GM13977 (cell line): Measurements from ENCODE around the gene MTHFD1L.
"Not testable (repeated sequence)": the region's sequence is repeated elsewhere in the genome, so short reads cannot be mapped to it uniquely, and the experiment has no call there.

Source experiments
- DNase-seq: peaks from one replicate; pipeline ENCODE4 v3.0.0; 2012; ENCODE audit warnings: low spot score
- in situ Hi-C: fragments of 300-500 bp; cut with MboI; formaldehyde crosslinking; loops from one replicate; pipeline ENCODE4 v1.12.0; 2022; ENCODE audit warnings: low sequenced_read_pairs, low pct_unique_long_range_greater_than_20kb, mixed read lengths, inconsistent platforms; ENCODE audit not compliant: unreplicated experiment
- TF ChIP-seq, protein P1 (sequence below): IDR thresholded peaks from 2 replicates; pipeline ENCODE4 v1.5.1; 2012; ENCODE audit warnings: mild to moderate bottlenecking, control low read depth; ENCODE audit not compliant: insufficient read depth; ENCODE audit errors: extremely low read depth, missing control alignments

The MTHFD1L gene

DNA sequence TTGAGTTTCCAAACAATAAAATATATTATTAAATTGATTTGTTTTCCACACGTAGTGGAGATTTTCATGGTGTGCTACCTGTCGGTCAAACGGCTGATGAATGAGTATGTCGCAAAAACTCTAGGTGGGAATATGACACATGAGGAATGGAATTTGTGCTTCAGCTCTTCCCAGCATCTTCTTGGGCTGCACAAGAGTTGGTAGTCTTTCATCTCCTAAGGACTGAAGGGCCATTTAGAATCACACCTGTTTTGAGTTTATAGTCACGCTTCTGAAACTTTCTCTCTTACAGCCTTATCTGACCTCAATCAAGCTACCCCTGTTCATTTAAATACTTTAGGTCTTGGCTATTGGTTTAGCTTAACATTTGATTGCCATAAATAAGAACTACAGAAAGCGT is 216.6 kb downstream of the MTHFD1L start:
- TF ChIP-seq, protein P1, sequence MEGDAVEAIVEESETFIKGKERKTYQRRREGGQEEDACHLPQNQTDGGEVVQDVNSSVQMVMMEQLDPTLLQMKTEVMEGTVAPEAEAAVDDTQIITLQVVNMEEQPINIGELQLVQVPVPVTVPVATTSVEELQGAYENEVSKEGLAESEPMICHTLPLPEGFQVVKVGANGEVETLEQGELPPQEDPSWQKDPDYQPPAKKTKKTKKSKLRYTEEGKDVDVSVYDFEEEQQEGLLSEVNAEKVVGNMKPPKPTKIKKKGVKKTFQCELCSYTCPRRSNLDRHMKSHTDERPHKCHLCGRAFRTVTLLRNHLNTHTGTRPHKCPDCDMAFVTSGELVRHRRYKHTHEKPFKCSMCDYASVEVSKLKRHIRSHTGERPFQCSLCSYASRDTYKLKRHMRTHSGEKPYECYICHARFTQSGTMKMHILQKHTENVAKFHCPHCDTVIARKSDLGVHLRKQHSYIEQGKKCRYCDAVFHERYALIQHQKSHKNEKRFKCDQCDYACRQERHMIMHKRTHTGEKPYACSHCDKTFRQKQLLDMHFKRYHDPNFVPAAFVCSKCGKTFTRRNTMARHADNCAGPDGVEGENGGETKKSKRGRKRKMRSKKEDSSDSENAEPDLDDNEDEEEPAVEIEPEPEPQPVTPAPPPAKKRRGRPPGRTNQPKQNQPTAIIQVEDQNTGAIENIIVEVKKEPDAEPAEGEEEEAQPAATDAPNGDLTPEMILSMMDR, result no peak
- in situ Hi-C loops, result no loop called here
- no peak for DNase-seq

DNA sequence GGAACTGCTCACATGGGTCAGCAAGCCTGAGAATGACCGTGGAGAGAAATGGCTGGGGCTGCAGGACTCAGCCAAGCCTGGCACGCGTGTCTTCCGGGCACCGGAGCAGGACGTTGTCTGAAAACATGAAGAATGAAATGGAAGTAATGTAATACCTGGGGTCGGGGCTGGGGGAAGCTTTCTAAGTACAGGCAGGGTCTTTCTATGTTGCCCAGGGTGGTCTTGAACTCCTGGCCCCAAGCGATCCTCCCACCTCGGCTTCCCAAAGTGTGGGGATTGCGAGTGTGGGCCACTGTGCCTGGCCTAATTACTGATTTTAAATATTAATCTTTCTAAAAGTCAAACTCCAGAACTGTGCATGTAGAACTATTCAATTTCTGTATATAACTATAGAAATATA is 218.8 kb downstream of the MTHFD1L start:
- TF ChIP-seq, protein P1, result no peak
- DNase-seq, result no peak
- in situ Hi-C loops, result no loop called here

DNA sequence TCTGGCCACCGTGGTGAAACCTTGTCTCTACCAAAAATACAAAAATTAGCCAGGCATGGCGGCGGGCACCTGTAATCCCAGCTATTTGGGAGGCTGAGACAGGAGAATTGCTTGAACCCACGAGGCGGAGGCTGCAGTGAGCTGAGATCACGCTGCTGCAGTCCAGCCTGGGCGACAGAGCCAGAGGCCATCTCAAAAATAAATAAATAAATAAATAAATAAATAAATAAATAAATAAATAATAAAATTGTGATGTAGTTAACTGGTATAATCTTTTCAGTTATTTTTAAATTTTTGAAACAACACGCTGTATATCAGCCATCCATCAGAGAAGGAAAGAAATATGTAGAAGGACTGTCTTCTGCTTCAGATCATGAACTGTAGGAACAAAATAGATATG is 221.6 kb downstream of the MTHFD1L start:
- in situ Hi-C loops, DNase-seq: not testable (repeated sequence)

DNA sequence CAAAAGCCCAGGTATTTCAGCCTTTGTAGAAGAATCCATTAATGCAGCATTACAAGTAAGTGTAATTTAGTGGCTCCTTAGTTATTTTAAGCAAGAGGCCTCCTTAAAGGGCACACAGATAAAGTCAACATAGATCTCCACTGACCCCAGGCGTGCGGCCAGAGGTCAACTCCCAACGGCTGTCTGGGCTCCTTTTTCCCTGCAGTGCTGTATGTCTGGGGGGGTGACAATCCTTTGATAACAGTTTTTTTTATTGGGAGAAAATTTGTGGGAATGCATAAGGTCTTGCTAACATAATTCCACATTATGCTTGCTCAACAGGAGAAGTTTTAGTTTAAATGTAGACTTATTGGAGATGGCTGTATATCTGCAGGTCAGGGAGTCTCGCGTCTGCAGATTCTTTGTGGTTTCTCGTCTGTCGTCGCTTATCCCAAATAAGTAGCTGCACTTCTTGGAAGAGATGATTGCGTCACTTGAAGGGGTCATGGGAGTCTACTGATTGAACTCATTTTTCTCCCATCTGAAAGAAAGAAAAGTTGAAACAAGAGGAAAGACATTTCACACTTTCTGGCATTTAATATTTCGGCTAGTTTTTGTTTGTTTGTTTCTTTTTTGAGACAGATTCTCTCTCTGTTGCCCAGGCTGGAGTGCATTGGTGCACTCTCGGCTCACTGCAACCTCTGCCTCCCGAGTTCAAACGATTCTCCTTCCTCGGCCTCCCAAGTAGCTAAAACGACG is 222.5 kb downstream of the MTHFD1L start:
- no peak for DNase-seq
- TF ChIP-seq, protein P1, result no peak
- in situ Hi-C loops, result no loop called here

DNA sequence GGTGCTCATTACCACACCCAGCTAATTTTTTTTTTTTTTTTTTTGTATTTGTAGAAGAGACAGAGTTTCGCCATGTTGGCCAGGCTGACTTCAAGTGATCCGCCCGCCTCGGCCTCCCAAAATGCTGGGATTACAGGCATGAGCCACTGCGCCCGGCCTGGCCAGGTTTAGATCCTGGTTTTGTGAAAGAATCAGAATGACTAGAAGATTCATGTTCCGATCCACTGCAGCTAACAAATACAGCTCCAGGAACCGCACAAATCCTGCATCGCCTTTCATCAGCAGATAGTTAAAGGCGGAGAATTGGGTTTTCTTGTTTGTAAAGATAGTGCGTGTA is 223.1 kb downstream of the MTHFD1L start:
- TF ChIP-seq, protein P1, result no peak
- no peak for DNase-seq
- in situ Hi-C loops, result no loop called here

DNA sequence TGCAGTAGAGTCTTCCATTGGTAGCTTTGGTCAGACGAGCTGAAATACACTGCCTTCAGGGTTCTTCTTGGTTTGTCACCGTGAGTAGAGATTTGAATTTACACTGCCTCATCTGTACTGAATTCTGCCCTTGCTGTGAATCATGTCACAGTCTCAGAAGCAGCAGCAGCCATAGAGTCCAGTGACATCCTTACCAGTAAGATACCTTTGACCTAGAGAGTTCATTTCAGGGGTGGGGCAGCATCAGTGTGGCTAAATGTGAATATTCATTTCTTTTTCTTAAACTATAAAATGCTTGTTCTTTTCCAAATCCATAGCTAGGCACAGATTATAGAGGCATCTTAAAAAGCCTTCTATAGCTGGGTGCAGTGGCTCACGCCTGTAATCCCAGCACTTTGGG is 223.5 kb downstream of the MTHFD1L start:
- DNase-seq, result no peak
- in situ Hi-C loops, result no loop called here
- TF ChIP-seq, protein P1, result no peak

DNA sequence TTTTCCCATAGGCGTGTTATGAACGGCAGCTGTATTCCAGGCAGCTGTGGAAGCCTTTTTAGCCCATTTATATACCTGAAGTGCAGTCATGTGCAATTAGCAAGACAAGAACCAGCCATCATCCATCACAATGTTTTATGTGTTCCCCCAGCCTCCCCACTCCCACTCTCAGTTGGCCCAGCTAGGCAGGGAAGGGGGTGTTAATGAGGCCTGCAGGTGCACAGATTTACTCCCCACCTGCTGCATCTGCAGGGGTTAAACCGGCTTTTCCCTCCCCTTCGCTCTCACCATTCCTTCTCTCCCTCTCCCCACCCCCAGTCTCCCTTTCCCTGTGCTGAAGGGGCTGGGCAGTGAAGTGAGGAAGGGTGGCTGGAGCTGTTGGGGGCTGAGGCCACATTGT is 224.5 kb downstream of the MTHFD1L start:
- TF ChIP-seq, protein P1, result no peak
- in situ Hi-C loops, result no loop called here
- DNase-seq, result no peak
